Endothelial cell of umbilical vein (primary cell): ENCODE results near the gene SLC25A24. TPM values are rescaled to one million over a fixed set of nuclear protein-coding genes. Genes with fewer than 3 reads are reported as not detected.

ENCODE experiments used
- BruUV-seq: library from RNA; stranded (reverse); fragments of 400-500 nt; replicated peaks from 2 replicates; lab custom pipeline; 2021; lab: Mats Ljungman, UMichigan
- CTCF ChIA-PET: fragments of 300-600, 350-600 bp; sonication (Branson Sonifier 250); formaldehyde crosslinking; loops from one replicate; lab custom pipeline; 2021; ENCODE audit warnings: antibody characterized with exemption, inconsistent platforms; lab: Charles Lee
- POLR2A ChIA-PET: fragments of 300-600, 350-600 bp; sonication (Branson Sonifier 250); formaldehyde crosslinking; loops from one replicate; lab custom pipeline; 2021; ENCODE audit warnings: antibody characterized with exemption, inconsistent platforms; lab: Charles Lee
- DNase-seq: peaks from one replicate; pipeline ENCODE4 v3.0.0-alpha.2; 2011; ENCODE audit warnings: low read depth, low spot score
- FAIRE-seq: peaks from 2 replicates; lab custom pipeline; 2011; peaks lifted over from hg19 to GRCh38; lab: Jason Lieb, UNC
- H2AFZ ChIP-seq: 2 replicates; pipeline ENCODE4 v1.6.0; 2012; ENCODE audit warnings: low read depth, low read length, control low read depth, inconsistent platforms
- H3K27ac ChIP-seq: 2 replicates; pipeline ENCODE4 v1.5.1; 2011; ENCODE audit warnings: low read depth, mild to moderate bottlenecking, control low read depth, low read length, moderate library complexity; ENCODE audit not compliant: insufficient read depth
- H3K27me3 ChIP-seq, 2 experiments: 2 replicates each; pipeline versions ENCODE4 v1.6.0 to v1.6.1; 2011; ENCODE audit warnings: low read length in 2 of 2, mixed read lengths in 1 of 2; ENCODE audit not compliant: control insufficient read depth in 2 of 2, insufficient read depth in 2 of 2
- H3K36me3 ChIP-seq, 2 experiments: 2 replicates in 1 of 2; 3 replicates in 1 of 2; pipeline ENCODE4 v1.5.1; 2011; ENCODE audit warnings: low read length in 2 of 2, mild to moderate bottlenecking in 1 of 2, moderate library complexity in 1 of 2; ENCODE audit not compliant: control insufficient read depth in 2 of 2, insufficient read depth in 2 of 2; ENCODE audit errors: extremely low read depth in 1 of 2
- H3K4me1 ChIP-seq: 3 replicates; pipeline ENCODE4 v1.5.1; 2011; ENCODE audit warnings: mild to moderate bottlenecking, low read length; ENCODE audit not compliant: control insufficient read depth, insufficient read depth; ENCODE audit errors: extremely low read depth
- H3K4me2 ChIP-seq: 2 replicates; pipeline ENCODE4 v1.6.1; 2011; ENCODE audit warnings: low read length, control low read depth, mixed read lengths; ENCODE audit not compliant: insufficient read depth
- H3K4me3 ChIP-seq, 3 experiments: fragments of 200-600 bp in 1 of 3; sonication (generic), shearing (Covaris generic) in 1 of 3; replicated peaks in 1 of 3; 2 replicates each; pipeline ENCODE4 v1.5.1; 2011 to 2016; ENCODE audit warnings: control low read depth in 3 of 3, low read length in 3 of 3, mild to moderate bottlenecking in 2 of 3, inconsistent platforms in 1 of 3, low read depth in 1 of 3, moderate library complexity in 1 of 3; ENCODE audit not compliant: insufficient read depth in 1 of 3
- H3K79me2 ChIP-seq: 2 replicates; pipeline ENCODE4 v1.6.0; 2012; ENCODE audit warnings: low read length, inconsistent platforms; ENCODE audit not compliant: control insufficient read depth, insufficient read depth
- H3K9ac ChIP-seq: replicated peaks from 2 replicates; pipeline ENCODE3; 2011; ENCODE audit warnings: low read length, control low read depth; ENCODE audit not compliant: insufficient read depth; ENCODE audit errors: extremely low read depth
- H3K9me1 ChIP-seq: replicated peaks from 3 replicates; pipeline ENCODE4 v1.6.0; 2011; ENCODE audit warnings: mild to moderate bottlenecking, low read length; ENCODE audit not compliant: control insufficient read depth, insufficient read depth; ENCODE audit errors: extremely low read depth
- H3K9me3 ChIP-seq: replicated peaks from 2 replicates; pipeline ENCODE4 v1.5.1; 2012; ENCODE audit warnings: low read length, inconsistent platforms; ENCODE audit not compliant: control insufficient read depth, insufficient read depth
- H4K20me1 ChIP-seq: replicated peaks from 2 replicates; pipeline ENCODE3; 2011; ENCODE audit warnings: mild to moderate bottlenecking, low read length; ENCODE audit not compliant: control insufficient read depth, insufficient read depth; ENCODE audit errors: extremely low read depth
- CTCF ChIP-seq, 2 donors: IDR thresholded peaks; 1 replicate in 1 of 2; 2 replicates in 1 of 2; pipeline ENCODE4 v1.5.1; 2011; ENCODE audit warnings: low read length in 2 of 2, mild to moderate bottlenecking in 2 of 2, moderate library complexity in 2 of 2, control low read depth in 1 of 2, inconsistent platforms in 1 of 2, low read depth in 1 of 2; ENCODE audit not compliant: insufficient read depth in 1 of 2; ENCODE audit errors: extremely low read depth in 1 of 2
- EZH2 ChIP-seq: IDR thresholded peaks from 2 replicates; pipeline ENCODE4 v1.6.1; 2012; ENCODE audit warnings: borderline replicate concordance, low read depth, mild to moderate bottlenecking, moderate library complexity, low read length, inconsistent platforms; ENCODE audit not compliant: severe bottlenecking
- FOS ChIP-seq: IDR thresholded peaks from 2 replicates; pipeline ENCODE4 v1.6.1; 2011; ENCODE audit warnings: mild to moderate bottlenecking, low read length, moderate library complexity, borderline replicate concordance; ENCODE audit not compliant: insufficient read depth
- GATA2 ChIP-seq: IDR thresholded peaks from 2 replicates; pipeline ENCODE4 v1.7.0; 2011; ENCODE audit warnings: low read depth, mild to moderate bottlenecking, moderate library complexity, mixed read lengths, low read length; ENCODE audit not compliant: insufficient read length, insufficient read depth
- JUN ChIP-seq: IDR thresholded peaks from 2 replicates; pipeline ENCODE4 v1.6.1; 2011; ENCODE audit warnings: borderline replicate concordance, low read depth; ENCODE audit not compliant: insufficient read length, insufficient read depth
- MAX ChIP-seq: IDR thresholded peaks from 2 replicates; pipeline ENCODE4 v1.6.1; 2011; ENCODE audit not compliant: insufficient read depth, insufficient read length
- MYC ChIP-seq: IDR thresholded peaks from one replicate; pipeline ENCODE4 v1.6.1; 2011; ENCODE audit warnings: mild to moderate bottlenecking, low read depth, low read length
- POLR2A ChIP-seq: IDR thresholded peaks from 2 replicates; pipeline ENCODE4 v1.6.1; 2012; ENCODE audit warnings: low read depth, mild to moderate bottlenecking, control low read depth, low read length
- POLR2AphosphoS5 ChIP-seq: IDR thresholded peaks from 2 replicates; pipeline ENCODE4 v1.6.1; 2012; ENCODE audit warnings: low read depth, mild to moderate bottlenecking, control low read depth, low read length, moderate library complexity; ENCODE audit not compliant: insufficient read depth
- dilution Hi-C: fragments of 300-500 bp; cut with MboI; formaldehyde crosslinking; loops from one replicate; pipeline ENCODE4 v1.15.0; 2019; ENCODE audit warnings: low sequenced_read_pairs; ENCODE audit not compliant: extremely low pct_ligation_motif_present
- intact Hi-C: fragments of 100-400 bp; cut with micrococcal nuclease; formaldehyde crosslinking; loops from one replicate; pipeline ENCODE4 v1.10.0; 2022
- polyA plus RNA-seq, 4 experiments: library from polyadenylated mRNA; depleted of rRNA in 3 of 4; stranded (reverse) in 3 of 4; unstranded in 1 of 4; fragments of >200 nt; gene quantifications; 2 replicates each; pipeline versions ENCODE4 v1.2.1 to v1.2.3, GENCODE V29; 2011 to 2012; ENCODE audit warnings: missing spikeins in 1 of 4
- total RNA-seq: library from RNA; stranded (reverse); gene quantifications from 2 replicates; pipeline ENCODE4 v1.2.3, GENCODE V29; 2021

The SLC25A24 gene
- total and polyA plus RNA-seq, 2 donors (not counting 3 experiments of a cell fraction or from before 2014, with no cell fraction given): 16.9 to 45.8 TPM

- H3K27me3 ChIP-seq: peaks cover 0 to 6% of the 10 kb centered on the region in 2 experiments
- CTCF ChIA-PET: interaction anchor here (0.9 to 14.0 kb wide), 24 partner anchors 10 to 848 kb away, joined by 3 to 919 read pairs (median 4); partner anchors contain the start of gene SLC25A24
- no peak overlapping the region for H3K9ac ChIP-seq
- no peak for TF ChIP-seq MYC
- no peak for TF ChIP-seq EZH2
- TF ChIP-seq GATA2: no peak
- no peak for TF ChIP-seq POLR2A
- TF ChIP-seq FOS: no peak
- TF ChIP-seq JUN: no peak
- no peak for TF ChIP-seq CTCF (IDR thresholded peaks at IDR 0.05; ENCODE audit: extremely low read depth in 1 of 2, insufficient read depth in 1 of 2, low read depth in 1 of 2, low read length in 2 of 2)
- no peak for TF ChIP-seq MAX
- no peak for TF ChIP-seq POLR2AphosphoS5
- POLR2A ChIA-PET: interaction anchor here (0.7 kb wide), 1 partner anchor 343 kb away, joined by 3 read pairs; no protein-coding TSS in a partner anchor
- no TSS peak for BruUV-seq
- H3K9me1 ChIP-seq: no peaks in the 10 kb centered on the region
- no peaks in the 10 kb centered on the region for H3K79me2 ChIP-seq
- H4K20me1 ChIP-seq: no peaks in the 10 kb centered on the region
- no peaks in the 10 kb centered on the region for H3K36me3 ChIP-seq
- intact Hi-C loops: loop anchor here (1.0 to 2.0 kb wide), 3 partner anchors 74 to 342 kb away; no protein-coding TSS in a partner anchor
- H3K27ac ChIP-seq: no peak overlapping the region
- no peak overlapping the region for H3K4me2 ChIP-seq
- H3K4me1 ChIP-seq: no peaks in the 10 kb centered on the region
- H3K9me3 ChIP-seq: no peaks in the 10 kb centered on the region
- DNase-seq: no peak
- no peak for FAIRE-seq
- dilution Hi-C loops: no loop called here
- H2AFZ ChIP-seq: no peak overlapping the region
- H3K4me3 ChIP-seq: no peak overlapping the region
Observed at GRCh38 chr1:108124622-108125311, 75.4 kb downstream of the SLC25A24 start.
